Body of pancreas (tissue), 4 donors: ENCODE data around the gene SLC26A6.

Experiments
- CTCF ChIP-seq, 7 experiments: fragments of 450-650 bp in 4 of 7; fragments of 200-600 bp in 3 of 7; sonication (generic) in 3 of 7; IDR thresholded peaks; one replicate each; pipeline ENCODE4 v1.5.1; 2016 to 2019; ENCODE audit warnings: antibody characterized with exemption in 7 of 7
- POLR2A ChIP-seq, 3 donors: fragments of 450-650 bp; IDR thresholded peaks; one replicate each; pipeline ENCODE4 v1.6.1; 2016; ENCODE audit warnings: antibody characterized with exemption in 3 of 3, mild to moderate bottlenecking in 2 of 3

GRCh38 chr3:48655063-48655462 is 19.8 kb upstream of the SLC26A6 start:
- TF ChIP-seq POLR2A (IDR thresholded peaks at IDR 0.05) (no peak), CTCF (IDR thresholded peaks at IDR 0.05) (no peak)
